ENCODE results near the gene NINJ2. TPM values are rescaled to one million over a fixed set of nuclear protein-coding genes. Genes with fewer than 3 reads are reported as not detected.

Gene NINJ2
- total and polyA plus RNA-seq, 10 of the 15 experiments (the other 5 are each of a cell fraction or from before 2014, with no cell fraction given) = 8.9 to 51.6 (median 21.3) TPM

DNA sequence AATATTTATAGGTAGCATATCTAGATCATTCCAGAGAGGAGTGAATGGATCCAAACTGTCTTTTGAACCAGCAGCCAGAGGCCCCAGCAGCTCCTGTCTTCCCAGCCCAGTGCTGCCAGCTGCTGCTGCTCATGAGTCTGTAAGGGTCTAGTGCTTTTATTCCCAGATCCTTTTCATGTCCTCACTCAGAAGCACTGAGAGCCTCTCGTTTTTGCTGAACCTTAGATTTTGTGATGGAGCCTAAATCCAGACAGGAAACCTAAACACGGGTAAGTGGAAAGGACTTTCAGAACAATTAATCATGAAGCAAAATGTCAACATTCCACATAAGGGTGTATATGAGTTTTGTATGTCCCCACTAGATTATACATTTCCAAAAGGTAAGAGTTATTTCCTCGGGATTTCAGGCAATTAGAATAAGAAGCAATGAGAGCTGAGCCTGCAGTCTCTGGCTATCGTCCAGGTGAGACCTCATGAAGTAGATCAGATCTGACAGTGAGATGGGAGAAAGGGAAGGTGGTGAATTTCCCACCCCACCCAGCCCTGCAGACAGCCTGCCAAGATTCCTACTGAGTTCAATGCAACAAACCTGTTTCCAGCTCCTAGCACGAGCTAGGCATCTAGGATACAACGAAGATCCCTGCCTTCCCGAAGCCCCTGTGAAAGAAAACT lies 84.4 kb downstream of the NINJ2 start:
- intact Hi-C loops (cut with micrococcal nuclease; ENCODE audit: unreplicated experiment) = no loop called here
- no peaks in the 10 kb centered on the region for H3K9me3 ChIP-seq (replicated peaks; ENCODE audit: control insufficient read depth, insufficient read depth, low read length)
- H3K4me1 ChIP-seq (ENCODE audit: control insufficient read depth, insufficient read depth, low read length) = peaks cover 10% of the 10 kb centered on the region
- H3K4me3 ChIP-seq = no peak overlapping the region
- H3K9ac ChIP-seq (ENCODE audit: control insufficient read depth, insufficient read depth, low read length) = no peak overlapping the region
- ChIA-PET CTCF (interaction anchor here (1.0 to 6.3 kb wide), 4 partner anchors 35 to 236 kb away, joined by 3 to 77 read pairs (median 7); partner anchors contain the start of gene WNK1), POLR2A (interaction anchor here (0.6 to 1.5 kb wide), 2 partner anchors 49 to 172 kb away, joined by 3 to 4 read pairs; no protein-coding TSS in a partner anchor), RAD21 (ENCODE audit: unreplicated experiment) (interaction anchor here (1.5 to 3.6 kb wide), 4 partner anchors 31 to 198 kb away, joined by 3 to 27 read pairs (median 6); no protein-coding TSS in a partner anchor), SMC1A (ENCODE audit: uncharacterized antibody, unreplicated experiment) (interaction anchor here (0.7 to 5.5 kb wide), 5 partner anchors 14 to 359 kb away, joined by 3 to 39 read pairs (median 3); no protein-coding TSS in a partner anchor)
- FAIRE-seq = no peak
- H3K4me2 ChIP-seq (ENCODE audit: control insufficient read depth, insufficient read depth) = no peak overlapping the region
- H3K79me2 ChIP-seq (ENCODE audit: control insufficient read depth, insufficient read depth, low read length) = no peaks in the 10 kb centered on the region
- in situ Hi-C loops (cut with MboI) = loop anchor here (5.0 kb wide), 3 partner anchors 173 to 368 kb away; partner anchors contain the start of genes RAD52 and WNK1
- BruUV-seq (replicated peaks) = no TSS peak
- WGBS (ENCODE audit: insufficient coverage, insufficient replicate concordance, low lambda C conversion rate, missing lambda C conversion rate) = 63% methylated on average over 7 of the region's 7 CpGs
- no peaks in the 10 kb centered on the region for H3K36me3 ChIP-seq (ENCODE audit: control insufficient read depth in 2 of 2, insufficient read depth in 2 of 2, low read length in 1 of 2)
- TF ChIP-seq NR2C1 (IDR thresholded peaks at IDR 0.05) (no peak), NRF1 (conservative IDR thresholded peaks at IDR 0.05; ENCODE audit: low read depth, low read length) (no peak), KAT2A (conservative IDR thresholded peaks at IDR 0.05; ENCODE audit: control insufficient read depth, low read depth, low read length) (no peak), MTA3 (IDR thresholded peaks at IDR 0.05; ENCODE audit: borderline replicate concordance, low read length) (no peak), SUZ12 (IDR thresholded peaks at IDR 0.05; ENCODE audit: unreplicated experiment) (no peak), CBX3 (IDR thresholded peaks at IDR 0.05; ENCODE audit: borderline replicate concordance, low read depth) (no peak), RCOR1 (conservative IDR thresholded peaks at IDR 0.05; ENCODE audit: low read depth, low read length) (no peak), RUNX3 (IDR thresholded peaks at IDR 0.05; ENCODE audit: low read length) (no peak), KLF5 (IDR thresholded peaks at IDR 0.05; ENCODE audit: partially characterized antibody) (no peak)
- TF ChIP-seq, protein P1, sequence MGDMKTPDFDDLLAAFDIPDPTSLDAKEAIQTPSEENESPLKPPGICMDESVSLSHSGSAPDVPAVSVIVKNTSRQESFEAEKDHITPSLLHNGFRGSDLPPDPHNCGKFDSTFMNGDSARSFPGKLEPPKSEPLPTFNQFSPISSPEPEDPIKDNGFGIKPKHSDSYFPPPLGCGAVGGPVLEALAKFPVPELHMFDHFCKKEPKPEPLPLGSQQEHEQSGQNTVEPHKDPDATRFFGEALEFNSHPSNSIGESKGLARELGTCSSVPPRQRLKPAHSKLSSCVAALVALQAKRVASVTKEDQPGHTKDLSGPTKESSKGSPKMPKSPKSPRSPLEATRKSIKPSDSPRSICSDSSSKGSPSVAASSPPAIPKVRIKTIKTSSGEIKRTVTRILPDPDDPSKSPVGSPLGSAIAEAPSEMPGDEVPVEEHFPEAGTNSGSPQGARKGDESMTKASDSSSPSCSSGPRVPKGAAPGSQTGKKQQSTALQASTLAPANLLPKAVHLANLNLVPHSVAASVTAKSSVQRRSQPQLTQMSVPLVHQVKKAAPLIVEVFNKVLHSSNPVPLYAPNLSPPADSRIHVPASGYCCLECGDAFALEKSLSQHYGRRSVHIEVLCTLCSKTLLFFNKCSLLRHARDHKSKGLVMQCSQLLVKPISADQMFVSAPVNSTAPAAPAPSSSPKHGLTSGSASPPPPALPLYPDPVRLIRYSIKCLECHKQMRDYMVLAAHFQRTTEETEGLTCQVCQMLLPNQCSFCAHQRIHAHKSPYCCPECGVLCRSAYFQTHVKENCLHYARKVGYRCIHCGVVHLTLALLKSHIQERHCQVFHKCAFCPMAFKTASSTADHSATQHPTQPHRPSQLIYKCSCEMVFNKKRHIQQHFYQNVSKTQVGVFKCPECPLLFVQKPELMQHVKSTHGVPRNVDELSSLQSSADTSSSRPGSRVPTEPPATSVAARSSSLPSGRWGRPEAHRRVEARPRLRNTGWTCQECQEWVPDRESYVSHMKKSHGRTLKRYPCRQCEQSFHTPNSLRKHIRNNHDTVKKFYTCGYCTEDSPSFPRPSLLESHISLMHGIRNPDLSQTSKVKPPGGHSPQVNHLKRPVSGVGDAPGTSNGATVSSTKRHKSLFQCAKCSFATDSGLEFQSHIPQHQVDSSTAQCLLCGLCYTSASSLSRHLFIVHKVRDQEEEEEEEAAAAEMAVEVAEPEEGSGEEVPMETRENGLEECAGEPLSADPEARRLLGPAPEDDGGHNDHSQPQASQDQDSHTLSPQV (IDR thresholded peaks at IDR 0.05) = no peak
- TF ChIP-seq, protein P2, sequence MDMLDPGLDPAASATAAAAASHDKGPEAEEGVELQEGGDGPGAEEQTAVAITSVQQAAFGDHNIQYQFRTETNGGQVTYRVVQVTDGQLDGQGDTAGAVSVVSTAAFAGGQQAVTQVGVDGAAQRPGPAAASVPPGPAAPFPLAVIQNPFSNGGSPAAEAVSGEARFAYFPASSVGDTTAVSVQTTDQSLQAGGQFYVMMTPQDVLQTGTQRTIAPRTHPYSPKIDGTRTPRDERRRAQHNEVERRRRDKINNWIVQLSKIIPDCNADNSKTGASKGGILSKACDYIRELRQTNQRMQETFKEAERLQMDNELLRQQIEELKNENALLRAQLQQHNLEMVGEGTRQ (IDR thresholded peaks at IDR 0.05; ENCODE audit: borderline replicate concordance, low read depth, low read length) = no peak
- TF ChIP-seq, protein P3, sequence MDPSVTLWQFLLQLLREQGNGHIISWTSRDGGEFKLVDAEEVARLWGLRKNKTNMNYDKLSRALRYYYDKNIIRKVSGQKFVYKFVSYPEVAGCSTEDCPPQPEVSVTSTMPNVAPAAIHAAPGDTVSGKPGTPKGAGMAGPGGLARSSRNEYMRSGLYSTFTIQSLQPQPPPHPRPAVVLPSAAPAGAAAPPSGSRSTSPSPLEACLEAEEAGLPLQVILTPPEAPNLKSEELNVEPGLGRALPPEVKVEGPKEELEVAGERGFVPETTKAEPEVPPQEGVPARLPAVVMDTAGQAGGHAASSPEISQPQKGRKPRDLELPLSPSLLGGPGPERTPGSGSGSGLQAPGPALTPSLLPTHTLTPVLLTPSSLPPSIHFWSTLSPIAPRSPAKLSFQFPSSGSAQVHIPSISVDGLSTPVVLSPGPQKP (IDR thresholded peaks at IDR 0.05; ENCODE audit: low read depth, low read length) = no peak
- H4K20me1 ChIP-seq (ENCODE audit: control insufficient read depth, insufficient read depth) = no peaks in the 10 kb centered on the region
- H3K27ac ChIP-seq (ENCODE audit: control insufficient read depth, insufficient read depth) = no peak overlapping the region
- DNase-seq (ENCODE audit: low read depth, low spot score) = no peak
- no peak for ATAC-seq
- H2AFZ ChIP-seq (ENCODE audit: control insufficient read depth, low read depth, low read length) = no peak overlapping the region
- H3K27me3 ChIP-seq (replicated peaks in 1 of 2; ENCODE audit: control insufficient read depth in 2 of 2, insufficient read depth in 2 of 2, low read length in 1 of 2) = no peaks in the 10 kb centered on the region

All from GM12878 (cell line).